HL-60 (cell line): ENCODE results near the gene WFS1.

Experiments
- DNase-seq, 2 experiments: peaks; one replicate each; pipeline ENCODE4 v3.0.0-alpha.2; 2010 to 2020; ENCODE audit warnings: low read depth in 1 of 2, low spot score in 1 of 2
- H3K27ac ChIP-seq: fragments of 250-450 bp; sonication (Bioruptor Pico); replicated peaks from 2 replicates; pipeline ENCODE4 v1.5.1; 2020; ENCODE audit warnings: mild to moderate bottlenecking, moderate library complexity
- H3K27me3 ChIP-seq: fragments of 250-450 bp; sonication (Bioruptor Pico); 2 replicates; pipeline ENCODE4 v1.5.1; 2021; ENCODE audit warnings: mild to moderate bottlenecking, moderate library complexity; ENCODE audit not compliant: insufficient read depth, poor library complexity, severe bottlenecking
- H3K4me3 ChIP-seq: replicated peaks from 2 replicates; pipeline ENCODE4 v1.5.1; 2011; ENCODE audit warnings: mild to moderate bottlenecking, control low read depth, low read length; ENCODE audit not compliant: insufficient read depth
- GABPA ChIP-seq: IDR thresholded peaks from 2 replicates; pipeline ENCODE4 v1.6.1; 2012; ENCODE audit warnings: low read depth
- POLR2AphosphoS5 ChIP-seq: IDR thresholded peaks from 2 replicates; pipeline ENCODE4 v1.6.1; 2012; ENCODE audit warnings: low read depth
- SPI1 ChIP-seq: IDR thresholded peaks from 2 replicates; pipeline ENCODE4 v1.6.1; 2012; ENCODE audit warnings: low read depth, mild to moderate bottlenecking, borderline replicate concordance
- TF ChIP-seq, protein P1 (sequence below): IDR thresholded peaks from 2 replicates; pipeline ENCODE4 v1.6.1; 2012; ENCODE audit warnings: low read depth; ENCODE audit not compliant: insufficient replicate concordance
- TF ChIP-seq, protein P2 (sequence below): IDR thresholded peaks from one replicate; pipeline ENCODE4 v1.5.1; 2011; ENCODE audit warnings: low read length, control low read depth, inconsistent platforms; ENCODE audit not compliant: insufficient read depth

WFS1 gene

DNA sequence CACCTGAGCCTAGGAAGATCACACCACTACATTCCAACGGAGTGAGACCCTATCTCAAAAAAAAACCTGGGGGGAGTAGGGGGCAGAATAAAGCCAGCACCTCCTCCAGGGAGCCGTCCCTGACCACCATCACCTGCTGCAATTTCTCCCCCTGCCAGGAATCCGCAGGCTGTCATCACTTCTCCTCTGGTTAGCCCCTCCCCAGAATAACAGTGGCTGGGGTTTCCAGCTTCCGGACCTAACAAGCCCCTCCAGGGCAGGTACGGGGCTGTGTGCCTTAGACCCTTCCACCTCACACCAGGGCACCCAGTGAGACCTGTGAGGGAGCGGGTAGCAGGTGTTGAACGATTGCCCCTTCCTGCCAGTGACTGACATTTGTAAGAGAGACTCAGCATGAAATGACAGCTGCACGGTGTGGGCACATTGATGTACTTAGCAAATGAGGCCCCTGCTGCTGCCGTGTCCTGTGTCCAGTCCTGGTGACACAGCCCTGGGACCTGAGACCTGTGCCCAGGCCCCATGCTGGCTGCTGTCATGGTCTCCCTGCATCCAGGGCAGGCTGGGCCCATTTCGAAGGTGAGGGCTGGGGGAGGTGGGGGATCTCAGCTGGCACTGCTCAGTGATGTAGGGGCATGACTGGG is 6.7 kb upstream of the WFS1 start:
- H3K27me3 ChIP-seq, result peaks cover 3% of the 10 kb centered on the region
- TF ChIP-seq, protein P1, sequence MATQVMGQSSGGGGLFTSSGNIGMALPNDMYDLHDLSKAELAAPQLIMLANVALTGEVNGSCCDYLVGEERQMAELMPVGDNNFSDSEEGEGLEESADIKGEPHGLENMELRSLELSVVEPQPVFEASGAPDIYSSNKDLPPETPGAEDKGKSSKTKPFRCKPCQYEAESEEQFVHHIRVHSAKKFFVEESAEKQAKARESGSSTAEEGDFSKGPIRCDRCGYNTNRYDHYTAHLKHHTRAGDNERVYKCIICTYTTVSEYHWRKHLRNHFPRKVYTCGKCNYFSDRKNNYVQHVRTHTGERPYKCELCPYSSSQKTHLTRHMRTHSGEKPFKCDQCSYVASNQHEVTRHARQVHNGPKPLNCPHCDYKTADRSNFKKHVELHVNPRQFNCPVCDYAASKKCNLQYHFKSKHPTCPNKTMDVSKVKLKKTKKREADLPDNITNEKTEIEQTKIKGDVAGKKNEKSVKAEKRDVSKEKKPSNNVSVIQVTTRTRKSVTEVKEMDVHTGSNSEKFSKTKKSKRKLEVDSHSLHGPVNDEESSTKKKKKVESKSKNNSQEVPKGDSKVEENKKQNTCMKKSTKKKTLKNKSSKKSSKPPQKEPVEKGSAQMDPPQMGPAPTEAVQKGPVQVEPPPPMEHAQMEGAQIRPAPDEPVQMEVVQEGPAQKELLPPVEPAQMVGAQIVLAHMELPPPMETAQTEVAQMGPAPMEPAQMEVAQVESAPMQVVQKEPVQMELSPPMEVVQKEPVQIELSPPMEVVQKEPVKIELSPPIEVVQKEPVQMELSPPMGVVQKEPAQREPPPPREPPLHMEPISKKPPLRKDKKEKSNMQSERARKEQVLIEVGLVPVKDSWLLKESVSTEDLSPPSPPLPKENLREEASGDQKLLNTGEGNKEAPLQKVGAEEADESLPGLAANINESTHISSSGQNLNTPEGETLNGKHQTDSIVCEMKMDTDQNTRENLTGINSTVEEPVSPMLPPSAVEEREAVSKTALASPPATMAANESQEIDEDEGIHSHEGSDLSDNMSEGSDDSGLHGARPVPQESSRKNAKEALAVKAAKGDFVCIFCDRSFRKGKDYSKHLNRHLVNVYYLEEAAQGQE, result no peak
- TF ChIP-seq POLR2AphosphoS5 (no peak), SPI1 (no peak), GABPA (no peak)
- TF ChIP-seq, protein P2, sequence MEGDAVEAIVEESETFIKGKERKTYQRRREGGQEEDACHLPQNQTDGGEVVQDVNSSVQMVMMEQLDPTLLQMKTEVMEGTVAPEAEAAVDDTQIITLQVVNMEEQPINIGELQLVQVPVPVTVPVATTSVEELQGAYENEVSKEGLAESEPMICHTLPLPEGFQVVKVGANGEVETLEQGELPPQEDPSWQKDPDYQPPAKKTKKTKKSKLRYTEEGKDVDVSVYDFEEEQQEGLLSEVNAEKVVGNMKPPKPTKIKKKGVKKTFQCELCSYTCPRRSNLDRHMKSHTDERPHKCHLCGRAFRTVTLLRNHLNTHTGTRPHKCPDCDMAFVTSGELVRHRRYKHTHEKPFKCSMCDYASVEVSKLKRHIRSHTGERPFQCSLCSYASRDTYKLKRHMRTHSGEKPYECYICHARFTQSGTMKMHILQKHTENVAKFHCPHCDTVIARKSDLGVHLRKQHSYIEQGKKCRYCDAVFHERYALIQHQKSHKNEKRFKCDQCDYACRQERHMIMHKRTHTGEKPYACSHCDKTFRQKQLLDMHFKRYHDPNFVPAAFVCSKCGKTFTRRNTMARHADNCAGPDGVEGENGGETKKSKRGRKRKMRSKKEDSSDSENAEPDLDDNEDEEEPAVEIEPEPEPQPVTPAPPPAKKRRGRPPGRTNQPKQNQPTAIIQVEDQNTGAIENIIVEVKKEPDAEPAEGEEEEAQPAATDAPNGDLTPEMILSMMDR, result no peak
- no peak overlapping the region for H3K27ac ChIP-seq
- H3K4me3 ChIP-seq, result no peak overlapping the region
- DNase-seq, result no peak

DNA sequence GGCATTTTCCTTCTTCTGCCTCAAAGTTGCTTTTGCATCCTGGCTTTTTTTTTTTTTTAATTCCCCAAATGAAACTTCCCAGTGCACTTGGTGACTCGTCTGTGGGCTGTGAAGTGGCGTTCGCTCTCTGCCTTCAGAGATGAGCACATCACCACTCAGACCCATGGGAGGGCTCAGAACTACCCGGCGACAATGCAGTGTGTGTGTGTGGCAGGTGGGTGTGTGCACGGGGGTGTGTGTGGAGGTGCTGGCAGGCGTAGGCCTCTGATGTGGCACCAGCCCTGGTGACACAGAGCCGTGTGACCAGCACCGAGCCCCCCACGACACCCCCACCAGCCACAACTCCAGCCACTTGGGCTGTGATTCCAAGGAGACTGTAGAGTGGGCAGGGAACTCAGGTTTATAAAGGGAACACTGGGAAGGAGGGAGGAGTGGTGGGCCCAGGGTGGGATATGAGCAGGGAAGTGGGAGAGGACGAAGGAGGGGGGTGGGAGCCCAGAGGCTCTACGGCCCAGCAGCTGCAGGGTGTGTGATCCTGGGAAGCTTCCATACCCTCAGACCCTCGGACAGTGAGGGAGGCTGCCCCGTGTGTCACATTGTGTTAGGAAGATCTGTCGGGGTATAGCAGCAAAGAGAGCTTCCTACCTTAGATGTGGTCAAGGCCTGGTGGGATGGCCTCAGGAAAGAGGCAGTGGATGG is 6.0 kb upstream of the WFS1 start:
- Histone ChIP-seq H3K4me3 (no peak overlapping the region), H3K27me3 (peaks cover 8% of the 10 kb centered on the region), H3K27ac (no peak overlapping the region)
- no peak for DNase-seq
- TF ChIP-seq, protein P1, result no peak

DNA sequence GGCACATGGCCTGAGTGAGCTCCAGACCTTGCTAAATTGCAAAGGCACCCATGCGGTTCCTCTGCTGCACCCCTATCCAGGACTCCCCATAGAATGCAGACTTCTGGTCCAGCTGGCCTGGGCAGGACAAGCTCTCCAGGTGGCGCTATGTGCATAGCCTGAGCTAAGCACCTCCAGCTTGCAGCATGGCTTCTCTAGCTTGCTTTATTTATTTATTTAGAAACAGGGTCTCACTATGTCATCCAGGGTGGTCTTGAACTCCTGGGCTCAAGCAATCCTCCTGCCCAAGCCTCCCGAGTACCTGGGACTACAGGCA is 5.5 kb upstream of the WFS1 start:
- peaks cover 13% of the 10 kb centered on the region for H3K27me3 ChIP-seq
- H3K27ac ChIP-seq, result no peak overlapping the region
- no peak for DNase-seq
- H3K4me3 ChIP-seq, result no peak overlapping the region
- TF ChIP-seq, protein P2, result peak; percentile 4
- TF ChIP-seq SPI1, result no peak

DNA sequence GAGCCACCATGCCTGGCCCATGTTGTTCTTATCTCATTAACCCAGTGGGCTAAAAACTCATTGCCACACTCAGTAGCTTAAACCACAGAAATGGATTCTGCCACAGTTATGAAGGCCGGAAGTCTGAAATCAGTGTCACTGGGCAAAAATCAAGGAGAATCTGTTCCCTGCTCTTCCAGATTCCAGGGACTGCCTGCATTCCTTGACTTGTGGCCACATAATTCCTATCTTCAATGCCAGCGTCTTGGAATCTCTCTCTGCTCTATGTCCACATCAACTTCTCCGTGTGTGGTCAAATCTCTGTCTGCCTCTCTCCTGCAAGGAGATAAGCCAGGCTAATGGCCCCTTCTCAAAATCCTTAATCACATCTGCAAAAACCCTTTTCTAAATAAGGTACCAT is 4.1 kb upstream of the WFS1 start:
- TF ChIP-seq, protein P1, result no peak
- TF ChIP-seq POLR2AphosphoS5 (no peak), GABPA (no peak), SPI1 (no peak)
- TF ChIP-seq, protein P2, result no peak
- no peak overlapping the region for H3K27ac ChIP-seq

More for the DNA sequence above, 4.1 kb upstream of the WFS1 start:
- Histone ChIP-seq H3K27me3 (peaks cover 23% of the 10 kb centered on the region), H3K4me3 (no peak overlapping the region)
- no peak for DNase-seq
